ENCODE measurements around the gene TEF.
A peak's percentile ranks its signal among the peaks of the same experiment; 100 is the strongest.

Gene TEF

GRCh38 chr22:41354979-41355378 lies 26.8 kb upstream of the TEF start:
- no peak for DNase-seq (ENCODE audit: low read depth)

DNA sequence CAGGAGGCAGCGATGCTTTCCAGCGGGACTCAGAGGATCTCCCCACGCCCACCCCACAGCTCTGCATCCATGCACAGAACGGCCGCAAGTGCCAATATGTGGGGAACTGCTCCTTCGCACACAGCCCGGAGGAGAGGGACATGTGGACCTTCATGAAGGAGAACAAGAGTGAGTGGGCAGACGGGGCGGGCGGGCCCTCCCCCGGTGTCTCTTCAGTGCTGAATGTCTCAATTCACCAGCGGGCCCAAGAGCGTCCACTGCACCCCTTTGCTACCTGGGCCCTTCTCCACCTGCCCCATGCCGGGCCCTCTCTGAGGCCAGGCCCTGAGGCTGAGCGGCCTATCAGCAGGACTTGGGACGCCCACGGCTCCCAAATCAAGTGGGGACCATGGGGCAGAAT lies 25.8 kb upstream of the TEF start:
- no peak for DNase-seq (ENCODE audit: low read depth)

GRCh38 chr22:41356430-41357028 lies 25.2 kb upstream of the TEF start:
- DNase-seq (ENCODE audit: low read depth) = no peak

GRCh38 chr22:41357191-41357590 lies 24.6 kb upstream of the TEF start:
- DNase-seq (ENCODE audit: low read depth) = no peak

- DNase-seq (ENCODE audit: low read depth) = no peak
Observed at GRCh38 chr22:41358927-41359326, 22.8 kb upstream of the TEF start.

DNA sequence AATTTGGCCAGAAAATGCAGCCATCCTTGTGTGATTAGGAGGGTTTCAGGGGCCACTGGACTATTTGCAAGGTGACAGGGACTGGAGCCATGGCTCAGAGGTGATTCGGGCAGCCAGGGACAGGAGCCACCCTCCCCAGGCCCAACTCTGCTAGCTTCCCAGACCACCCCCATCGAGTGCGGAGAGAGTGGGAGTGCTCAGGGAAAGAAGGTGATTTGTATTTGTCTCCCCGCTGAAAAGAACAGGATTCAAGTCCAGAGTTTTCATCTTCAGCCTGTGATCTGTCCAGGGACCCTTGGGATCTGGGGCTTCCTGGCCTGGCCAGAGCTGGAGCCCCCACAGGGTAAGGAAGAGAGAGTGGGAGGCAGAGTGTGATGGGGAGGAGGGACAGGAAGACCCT lies 22.4 kb upstream of the TEF start:
- no peak for DNase-seq (ENCODE audit: low read depth)

DNA sequence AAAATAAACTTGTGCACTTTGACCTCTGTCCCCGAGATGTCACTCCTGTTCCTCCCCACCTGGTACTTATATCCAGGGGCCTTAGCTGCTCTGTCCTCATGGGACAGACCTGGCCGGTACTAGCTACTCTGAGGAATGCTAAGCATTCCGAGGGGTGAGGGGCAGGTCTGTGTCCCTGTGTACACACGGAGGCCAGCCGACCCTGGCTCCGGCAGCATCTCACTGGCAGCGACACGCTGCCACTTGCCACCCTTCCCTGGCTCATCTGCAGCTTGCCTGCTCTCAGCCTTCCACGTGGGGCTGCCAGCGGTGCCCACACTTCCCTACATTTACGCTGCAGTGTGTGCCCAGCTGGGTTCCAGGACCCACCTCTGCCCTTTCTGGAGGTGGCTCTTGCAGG lies 21.6 kb upstream of the TEF start:
- DNase-seq (ENCODE audit: low read depth) = no peak

DNA sequence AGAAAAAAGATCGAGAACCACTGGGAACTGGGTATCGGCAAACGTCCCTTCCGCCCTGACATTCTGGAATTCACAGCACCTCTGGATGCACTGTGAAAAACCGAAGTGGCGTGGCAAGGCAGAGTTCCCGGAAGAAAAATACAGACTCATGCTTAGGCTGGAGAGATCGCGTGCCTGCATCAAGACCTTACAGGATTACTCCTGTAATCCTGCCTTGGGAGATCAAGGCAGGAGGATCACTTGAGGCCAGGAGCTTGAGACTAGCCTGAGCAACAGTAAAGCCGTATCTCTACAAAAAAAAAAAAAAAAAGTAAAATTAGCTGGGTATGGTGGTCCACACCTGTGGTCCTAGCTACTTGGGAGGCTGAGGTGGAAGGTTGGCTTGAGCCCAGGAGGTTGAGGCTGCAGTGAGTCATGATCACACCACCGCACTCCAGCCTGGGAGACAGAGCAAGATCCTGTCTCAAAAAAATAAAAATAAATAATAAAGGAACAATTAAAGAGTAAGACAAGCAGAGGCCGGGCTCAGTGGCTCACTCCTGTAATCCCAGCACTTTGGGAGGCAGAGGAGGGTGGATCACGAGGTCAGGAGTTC lies 19.9 kb upstream of the TEF start:
- DNase-seq (ENCODE audit: low read depth) = peak; percentile 41

DNA sequence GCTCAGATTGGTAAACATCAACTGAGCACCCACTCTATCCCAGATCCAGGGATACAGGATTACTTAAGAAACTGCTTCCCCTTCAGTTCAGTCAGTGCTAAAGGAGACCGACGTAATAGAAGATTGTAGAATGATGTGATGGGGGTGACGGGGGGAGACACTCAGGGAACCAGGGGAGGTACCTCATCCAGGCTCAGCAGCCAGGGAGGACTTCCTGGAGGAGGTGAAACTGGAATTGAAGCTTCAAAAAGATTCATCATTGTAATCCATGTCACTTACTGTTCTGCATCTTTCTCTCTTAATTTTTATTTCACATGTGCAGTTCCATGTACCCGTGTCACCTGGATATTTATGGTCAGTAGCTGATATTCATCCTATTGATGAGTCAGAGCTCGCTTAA lies 19.1 kb upstream of the TEF start:
- no peak for DNase-seq (ENCODE audit: low read depth)

DNA sequence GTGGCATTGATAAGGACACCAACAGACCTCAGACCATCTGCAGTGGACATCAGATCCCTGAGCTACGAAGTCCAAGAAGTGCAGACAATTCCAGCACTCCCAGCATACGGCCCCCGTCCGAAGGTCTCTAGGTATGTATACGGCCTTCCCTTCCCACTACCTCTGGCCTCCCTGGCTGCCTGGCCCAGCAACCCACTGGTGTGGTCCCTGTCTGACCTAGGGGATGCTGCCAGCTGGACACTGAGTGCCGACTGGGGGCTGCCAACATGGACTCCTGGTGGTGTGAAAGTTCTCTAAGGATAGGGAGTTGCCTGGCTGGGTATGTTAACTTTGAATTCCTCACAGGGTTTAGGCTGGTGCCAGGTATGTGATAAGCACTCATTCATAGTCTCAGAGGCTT lies 17.5 kb upstream of the TEF start:
- no peak for DNase-seq (ENCODE audit: low read depth)

DNA sequence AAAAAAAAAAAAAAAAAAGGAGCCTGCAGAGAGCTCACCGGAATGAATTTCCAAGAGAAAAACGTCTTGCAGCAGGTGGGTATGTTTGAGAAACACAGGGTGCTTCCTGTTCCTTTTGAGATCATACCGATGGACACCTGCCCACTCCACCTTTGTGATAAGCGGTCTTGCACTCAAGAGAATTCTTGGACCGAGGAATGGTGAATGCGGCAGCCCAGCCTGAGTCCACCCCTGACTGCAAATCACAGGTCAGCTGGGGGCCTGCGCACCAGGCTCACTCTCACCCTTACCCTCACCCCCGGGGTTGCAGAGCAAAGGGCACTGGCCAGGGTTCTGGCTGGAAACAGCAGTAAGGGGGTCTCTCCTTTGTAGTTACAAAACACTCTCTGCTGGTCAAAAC lies 16.8 kb upstream of the TEF start:
- DNase-seq (ENCODE audit: low read depth) = no peak

DNA sequence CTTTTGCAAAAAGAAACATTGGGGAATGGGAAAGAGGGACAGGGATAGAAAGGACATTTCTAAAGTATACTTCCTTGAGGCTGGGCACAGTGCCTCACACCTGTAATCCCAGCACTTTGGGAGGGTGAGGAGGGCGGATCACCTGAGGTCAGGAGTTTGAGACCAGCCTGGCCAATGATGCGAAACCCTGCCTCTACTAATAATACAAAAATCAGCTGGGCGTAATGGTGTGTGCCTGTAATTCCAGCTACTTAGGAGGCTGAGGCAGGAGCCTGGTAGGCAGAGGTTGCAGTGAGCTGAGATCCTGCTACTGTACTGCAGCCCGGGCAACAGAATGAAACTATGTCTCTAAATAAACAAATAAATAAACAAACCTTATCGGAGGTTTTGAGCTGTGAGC lies 16.3 kb upstream of the TEF start:
- no peak for DNase-seq (ENCODE audit: low read depth)

- no peak for DNase-seq (ENCODE audit: low read depth)
Observed at GRCh38 chr22:41366323-41367029, 15.3 kb upstream of the TEF start.

DNA sequence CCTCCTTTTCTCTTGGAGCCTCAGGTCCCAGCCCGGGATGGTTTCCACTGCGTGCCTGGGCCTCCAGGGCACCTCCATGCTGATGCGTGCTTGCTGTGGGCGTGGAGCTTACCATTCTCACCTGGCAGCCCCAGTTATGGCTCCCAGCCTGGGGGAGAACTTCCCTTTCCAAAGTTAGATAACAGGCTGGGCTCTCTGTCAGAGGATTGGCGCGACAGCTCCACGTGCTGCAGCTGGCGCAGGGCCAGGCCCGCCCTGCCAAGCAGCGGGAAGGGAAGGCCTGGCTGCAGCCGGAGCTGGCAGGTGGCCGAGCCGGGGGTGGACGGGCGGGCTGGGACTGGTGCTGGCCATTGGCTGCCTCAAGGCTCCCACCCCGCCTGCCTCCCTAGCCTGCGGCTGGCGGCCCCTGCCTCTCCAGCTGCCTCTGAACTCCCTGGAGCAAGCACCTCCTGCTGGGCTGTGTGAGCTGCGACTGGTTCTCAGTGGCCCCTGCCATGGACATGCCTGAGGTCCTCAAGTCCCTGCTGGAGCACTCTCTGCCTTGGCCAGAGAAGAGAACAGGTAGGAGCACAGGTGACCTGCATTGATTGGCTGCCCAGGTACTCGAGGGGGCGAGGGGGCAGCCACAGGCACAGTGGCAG lies 14.6 kb upstream of the TEF start:
- DNase-seq (ENCODE audit: low read depth) = peak; percentile 92

- peak; percentile 78 for DNase-seq (ENCODE audit: low read depth)
Observed at GRCh38 chr22:41367680-41368542, 13.8 kb upstream of the TEF start.

GRCh38 chr22:41368543-41369423 lies 13.0 kb upstream of the TEF start:
- no peak for DNase-seq (ENCODE audit: low read depth)

- DNase-seq (ENCODE audit: low read depth) = no peak
Observed at GRCh38 chr22:41369424-41369745, 12.4 kb upstream of the TEF start.

DNA sequence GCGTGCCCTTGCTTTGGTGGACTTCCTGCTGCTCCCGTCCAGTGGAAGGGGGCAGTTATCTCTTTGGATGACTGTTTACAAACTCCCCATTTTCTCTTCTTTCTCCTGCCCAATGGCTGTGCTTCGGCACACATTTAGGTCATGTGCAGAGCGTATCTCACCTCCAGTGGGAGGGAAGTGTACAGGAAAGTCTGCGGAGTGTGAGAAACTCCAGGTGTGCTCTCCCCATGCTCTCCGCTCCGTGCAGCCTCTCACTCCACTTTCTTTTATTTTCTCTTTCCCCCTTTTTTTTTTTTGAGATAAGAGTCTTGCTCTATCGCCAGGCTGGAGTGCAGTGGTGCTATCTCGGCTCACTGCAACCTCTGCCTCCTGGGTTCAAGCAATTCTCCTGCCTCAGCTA lies 11.9 kb upstream of the TEF start:
- DNase-seq (ENCODE audit: low read depth) = no peak

GRCh38 chr22:41377846-41378245 lies 3.9 kb upstream of the TEF start:
- DNase-seq (ENCODE audit: low read depth) = no peak

DNA sequence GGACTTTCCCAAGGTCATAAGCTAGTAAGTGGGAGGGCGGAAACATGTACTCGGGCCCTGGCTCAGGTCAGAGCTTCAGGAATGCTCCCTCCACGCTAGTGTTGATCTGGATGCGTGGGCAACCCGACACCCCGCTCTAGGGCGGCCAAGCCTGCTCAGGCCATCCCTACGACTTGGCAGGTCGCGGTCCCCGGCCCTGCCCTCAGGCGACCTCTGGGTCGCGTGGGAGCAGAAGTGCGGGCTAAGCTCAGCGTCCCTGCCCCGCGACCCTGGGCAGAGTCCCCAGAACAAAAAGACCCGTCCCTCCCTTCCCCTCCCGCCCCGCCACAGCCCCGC lies 781 bp upstream of the TEF start:
- DNase-seq (ENCODE audit: low read depth) = peak; percentile 93

DNA sequence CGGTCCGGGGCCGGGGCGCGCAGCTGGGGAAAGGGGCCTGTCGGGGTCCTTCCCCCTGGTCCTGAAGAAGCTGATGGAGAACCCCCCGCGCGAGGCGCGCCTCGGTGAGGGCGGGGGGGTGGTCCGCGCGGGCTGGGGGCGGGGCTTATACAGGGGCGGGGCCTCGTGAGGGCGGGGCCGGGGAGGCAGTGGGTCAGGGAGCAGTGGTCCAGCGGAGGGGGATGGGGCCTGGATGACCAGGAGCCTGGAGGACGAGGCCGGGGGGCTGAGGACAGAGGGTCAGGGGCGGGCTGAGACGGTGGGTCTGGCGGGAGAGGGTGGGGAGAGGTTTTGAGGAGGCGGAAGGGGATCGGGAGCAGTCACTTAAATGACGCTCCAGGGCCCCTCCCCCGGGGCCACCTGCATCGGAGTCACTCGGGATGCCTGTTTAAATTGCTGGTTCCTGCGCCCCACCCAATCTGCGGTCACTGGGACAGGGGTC lies 396 bp downstream of the TEF start:
- DNase-seq (ENCODE audit: low read depth) = no peak

Data from EH (cell line).